Endodermal cell (in vitro differentiated cells): Measurements from ENCODE around the gene MTIF2. TPM values are rescaled to one million over a fixed set of nuclear protein-coding genes. Genes with fewer than 3 reads are reported as not detected.
"Not testable (repeated sequence)": the region's sequence is repeated elsewhere in the genome, so short reads cannot be mapped to it uniquely, and the experiment has no call there.

ENCODE experiments used
- DNase-seq: peaks from one replicate; pipeline ENCODE4 v3.0.0-alpha.2; 2017
- H3K27ac ChIP-seq: 2 replicates; pipeline ENCODE4 v1.5.1; 2013; ENCODE audit warnings: mild to moderate bottlenecking, low read depth, low read length, moderate library complexity
- H3K27me3 ChIP-seq: 2 replicates; pipeline ENCODE4 v1.6.1; 2013; ENCODE audit warnings: mild to moderate bottlenecking, low read length, moderate library complexity; ENCODE audit not compliant: insufficient read depth, control insufficient read depth, poor library complexity, severe bottlenecking
- H3K36me3 ChIP-seq: 2 replicates; pipeline ENCODE4 v1.7.0; 2013; ENCODE audit warnings: mild to moderate bottlenecking, low read length, moderate library complexity; ENCODE audit not compliant: control insufficient read depth, insufficient read depth
- H3K4me1 ChIP-seq: one replicate; pipeline ENCODE4 v1.7.0; 2013; ENCODE audit warnings: low read length; ENCODE audit not compliant: control insufficient read depth, insufficient read depth
- H3K4me3 ChIP-seq: 2 replicates; pipeline ENCODE4 v1.5.1; 2013; ENCODE audit warnings: mild to moderate bottlenecking, low read length, moderate library complexity
- H3K9ac ChIP-seq: 2 replicates; pipeline ENCODE4 v1.6.1; 2013; ENCODE audit warnings: mild to moderate bottlenecking, low read length, moderate library complexity; ENCODE audit not compliant: poor library complexity, severe bottlenecking; ENCODE audit errors: extremely low read depth
- H3K9me3 ChIP-seq: 2 replicates; pipeline ENCODE4 v1.6.1; 2013; ENCODE audit warnings: mild to moderate bottlenecking, low read length, moderate library complexity; ENCODE audit not compliant: control insufficient read depth
- H3K27ac Mint-ChIP-seq: 2 replicates; pipeline ENCODE4 v1.8.0; 2020; ENCODE audit warnings: mixed read lengths
- H3K27me3 Mint-ChIP-seq: 2 replicates; pipeline ENCODE4 v1.8.0; 2021; ENCODE audit warnings: mild to moderate bottlenecking, mixed read lengths; ENCODE audit not compliant: insufficient read depth
- H3K36me3 Mint-ChIP-seq: 2 replicates; pipeline ENCODE4 v1.8.0; 2020; ENCODE audit warnings: low read depth, mixed read lengths
- H3K4me1 Mint-ChIP-seq: 2 replicates; pipeline ENCODE4 v1.8.0; 2020; ENCODE audit warnings: mixed read lengths
- H3K4me3 Mint-ChIP-seq: 2 replicates; pipeline ENCODE4 v1.8.0; 2020; ENCODE audit warnings: mild to moderate bottlenecking, moderate library complexity, mixed read lengths
- H3K9me3 Mint-ChIP-seq: 2 replicates; pipeline ENCODE4 v1.8.0; 2020; ENCODE audit warnings: mild to moderate bottlenecking, mixed read lengths
- CTCF ChIP-seq: fragments of 200-600 bp; sonication (generic); conservative IDR thresholded peaks from 2 replicates; pipeline ENCODE4 v1.5.0; 2021; ENCODE audit warnings: antibody characterized with exemption, mild to moderate bottlenecking
- WGBS, 2 experiments: methylation state at CpG; one replicate each; pipeline versions ENCODE4 v1.1.5 to v1.1.7; 2013; ENCODE audit warnings: missing lambda C conversion rate in 2 of 2, mixed read lengths in 1 of 2; ENCODE audit not compliant: insufficient coverage in 1 of 2, insufficient read length in 1 of 2; 5-methylcytosine and 5-hydroxymethylcytosine counted together
- total RNA-seq, 2 donors: library from RNA; stranded (reverse); fragmentation: NEBNext Ultra II Directional in 1 of 2; extraction: Animal tissue kit (Norgen Biotek cat#: 25700) in 1 of 2; gene quantifications; 2 replicates in 1 of 2; 3 replicates in 1 of 2; pipeline ENCODE4 v1.2.1, GENCODE V29; 2021

The MTIF2 gene
- total RNA-seq, 2 donors from 2014 or later: 30.7 to 35.3 TPM

DNA sequence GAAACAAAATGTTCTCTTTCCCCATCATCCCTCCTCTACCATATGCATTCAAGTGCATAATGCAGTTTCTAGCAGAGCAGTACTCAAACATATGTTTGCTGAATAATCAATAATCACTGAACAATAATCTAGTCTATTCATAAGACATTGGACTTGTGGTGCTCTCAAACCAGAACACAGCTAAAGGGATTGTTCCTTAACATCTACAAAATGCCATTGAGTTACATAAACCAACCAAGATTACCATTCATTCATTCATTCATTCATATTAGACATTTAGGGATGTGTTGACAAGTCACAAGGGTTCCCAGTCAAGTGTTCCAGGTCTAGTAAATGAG lies 40.8 kb downstream of the MTIF2 start:
- Histone ChIP-seq H3K9ac (no peak overlapping the region), H3K36me3 (peaks cover 6% of the 10 kb centered on the region), H3K9me3 (no peaks in the 10 kb centered on the region), H3K27me3 (no peaks in the 10 kb centered on the region), H3K27ac (no peak overlapping the region), H3K4me3 (no peak overlapping the region), H3K4me1 (no peaks in the 10 kb centered on the region)
- TF ChIP-seq CTCF: no peak
- Mint-ChIP-seq H3K4me3 (no peak overlapping the region), H3K4me1 (peaks cover 8% of the 10 kb centered on the region), H3K36me3 (peaks cover 16% of the 10 kb centered on the region), H3K9me3 (no peaks in the 10 kb centered on the region), H3K27me3 (no peaks in the 10 kb centered on the region), H3K27ac (no peak overlapping the region)
- no peak for DNase-seq

- H3K4me1 ChIP-seq, H3K4me3 Mint-ChIP-seq, H3K36me3 ChIP-seq, DNase-seq, H3K9me3 Mint-ChIP-seq, H3K9ac ChIP-seq, H3K27me3 Mint-ChIP-seq, H3K27ac ChIP-seq, H3K9me3 ChIP-seq, H3K27ac Mint-ChIP-seq, H3K4me1 Mint-ChIP-seq, H3K27me3 ChIP-seq, H3K4me3 ChIP-seq: not testable (repeated sequence)
- WGBS, 2 experiments: 88 to 100% methylated on average over 1 to 6 of the region's 7 CpGs
- peaks cover 14% of the 10 kb centered on the region for H3K36me3 Mint-ChIP-seq
Observed at GRCh38 chr2:55227437-55228225, 41.4 kb downstream of the MTIF2 start.

- Mint-ChIP-seq H3K27me3 (no peaks in the 10 kb centered on the region), H3K9me3 (no peaks in the 10 kb centered on the region), H3K27ac (peak overlapping the region; percentile 52), H3K36me3 (peaks cover 12% of the 10 kb centered on the region), H3K4me1 (peaks cover 7% of the 10 kb centered on the region), H3K4me3 (no peak overlapping the region)
- 85 to 90% methylated on average over 13 to 19 of the region's 19 CpGs for WGBS, 2 experiments
- H3K4me3 ChIP-seq: no peak overlapping the region
- no peak for TF ChIP-seq CTCF
- no peaks in the 10 kb centered on the region for H3K4me1 ChIP-seq
- no peaks in the 10 kb centered on the region for H3K27me3 ChIP-seq
- no peak overlapping the region for H3K9ac ChIP-seq
- H3K27ac ChIP-seq: no peak overlapping the region
- DNase-seq: peak; percentile 59
- H3K9me3 ChIP-seq: no peaks in the 10 kb centered on the region
- peaks cover 16% of the 10 kb centered on the region for H3K36me3 ChIP-seq
Observed at GRCh38 chr2:55225481-55226020, 43.5 kb downstream of the MTIF2 start.
